Progenitor cell of endocrine pancreas (in vitro differentiated cells): ENCODE results near the gene EXOC6B. TPM values are rescaled to one million over a fixed set of nuclear protein-coding genes. Genes with fewer than 3 reads are reported as not detected.
A peak's percentile ranks its signal among the peaks of the same experiment; 100 is the strongest.

Source experiments
- DNase-seq: peaks from one replicate; pipeline ENCODE4 v3.0.0; 2021; ENCODE audit warnings: low spot score; ENCODE audit not compliant: unreplicated experiment
- H3K27ac Mint-ChIP-seq: 2 replicates; pipeline ENCODE4 v1.8.0; 2021; ENCODE audit warnings: mild to moderate bottlenecking, moderate library complexity, mixed read lengths
- H3K27me3 Mint-ChIP-seq: 2 replicates; pipeline ENCODE4 v1.8.0; 2021; ENCODE audit warnings: mixed read lengths
- H3K36me3 Mint-ChIP-seq: 2 replicates; pipeline ENCODE4 v1.8.0; 2022; ENCODE audit warnings: mixed read lengths; ENCODE audit not compliant: insufficient read depth
- H3K4me1 Mint-ChIP-seq: 2 replicates; pipeline ENCODE4 v1.8.0; 2021; ENCODE audit warnings: low read depth, mixed read lengths
- H3K4me3 Mint-ChIP-seq: 2 replicates; pipeline ENCODE4 v1.8.0; 2021; ENCODE audit warnings: low read depth, mild to moderate bottlenecking, moderate library complexity, mixed read lengths
- H3K9me3 Mint-ChIP-seq: 2 replicates; pipeline ENCODE4 v1.8.0; 2021; ENCODE audit warnings: low read depth, mixed read lengths
- total RNA-seq: library from RNA; stranded (reverse); gene quantifications from 2 replicates; pipeline ENCODE4 v1.2.1, GENCODE V29; 2021
- TF ChIP-seq, protein P1 (sequence below): fragments of 200-600 bp; sonication (generic); IDR thresholded peaks from one replicate; pipeline ENCODE4 v1.5.0; 2021; ENCODE audit warnings: antibody characterized with exemption, mild to moderate bottlenecking; ENCODE audit not compliant: unreplicated experiment

Gene EXOC6B
- total RNA-seq, 1 donor from 2014 or later: 71.9 TPM

DNA sequence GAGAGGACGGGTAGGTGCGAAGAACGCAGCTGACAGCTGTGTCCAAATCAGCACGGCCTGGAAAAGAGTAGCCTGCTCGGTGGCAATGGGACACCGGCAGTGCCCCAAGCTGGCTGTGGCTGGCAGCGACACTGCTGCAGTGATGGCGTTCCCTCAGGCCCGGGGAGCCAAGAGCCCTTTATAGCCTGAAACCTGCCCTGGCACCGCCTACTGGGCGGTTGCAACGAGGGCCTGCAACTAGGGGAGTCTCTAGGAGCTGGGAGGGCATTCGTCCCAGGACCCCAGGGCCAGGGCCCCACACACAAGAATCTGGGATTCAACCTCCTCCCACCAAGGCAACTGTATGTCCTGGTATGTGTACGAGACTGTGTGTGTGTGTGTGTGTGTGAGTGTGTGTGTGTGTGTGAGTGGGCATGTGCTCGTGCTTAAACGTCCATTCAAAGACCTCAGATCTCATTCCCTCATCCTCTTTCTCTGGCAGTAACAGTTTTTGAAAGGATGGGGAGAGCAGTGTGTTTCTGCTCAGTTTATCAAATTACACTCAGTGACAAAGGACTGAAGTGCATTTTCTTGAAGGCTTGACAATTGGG is 671.4 kb downstream of the EXOC6B start:
- peaks cover 22% of the 10 kb centered on the region for H3K27me3 Mint-ChIP-seq
- TF ChIP-seq, protein P1, sequence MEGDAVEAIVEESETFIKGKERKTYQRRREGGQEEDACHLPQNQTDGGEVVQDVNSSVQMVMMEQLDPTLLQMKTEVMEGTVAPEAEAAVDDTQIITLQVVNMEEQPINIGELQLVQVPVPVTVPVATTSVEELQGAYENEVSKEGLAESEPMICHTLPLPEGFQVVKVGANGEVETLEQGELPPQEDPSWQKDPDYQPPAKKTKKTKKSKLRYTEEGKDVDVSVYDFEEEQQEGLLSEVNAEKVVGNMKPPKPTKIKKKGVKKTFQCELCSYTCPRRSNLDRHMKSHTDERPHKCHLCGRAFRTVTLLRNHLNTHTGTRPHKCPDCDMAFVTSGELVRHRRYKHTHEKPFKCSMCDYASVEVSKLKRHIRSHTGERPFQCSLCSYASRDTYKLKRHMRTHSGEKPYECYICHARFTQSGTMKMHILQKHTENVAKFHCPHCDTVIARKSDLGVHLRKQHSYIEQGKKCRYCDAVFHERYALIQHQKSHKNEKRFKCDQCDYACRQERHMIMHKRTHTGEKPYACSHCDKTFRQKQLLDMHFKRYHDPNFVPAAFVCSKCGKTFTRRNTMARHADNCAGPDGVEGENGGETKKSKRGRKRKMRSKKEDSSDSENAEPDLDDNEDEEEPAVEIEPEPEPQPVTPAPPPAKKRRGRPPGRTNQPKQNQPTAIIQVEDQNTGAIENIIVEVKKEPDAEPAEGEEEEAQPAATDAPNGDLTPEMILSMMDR: no peak
- H3K4me1 Mint-ChIP-seq: peaks cover 19% of the 10 kb centered on the region
- no peaks in the 10 kb centered on the region for H3K9me3 Mint-ChIP-seq
- H3K36me3 Mint-ChIP-seq: no peaks in the 10 kb centered on the region
- peak overlapping the region; percentile 60 for H3K27ac Mint-ChIP-seq
- no peak overlapping the region for H3K4me3 Mint-ChIP-seq
- DNase-seq: no peak

GRCh38 chr2:72153924-72154323 is 671.9 kb downstream of the EXOC6B start:
- no peak overlapping the region for H3K4me3 Mint-ChIP-seq
- H3K9me3 Mint-ChIP-seq: no peaks in the 10 kb centered on the region
- DNase-seq: no peak
- no peaks in the 10 kb centered on the region for H3K36me3 Mint-ChIP-seq
- peaks cover 24% of the 10 kb centered on the region for H3K4me1 Mint-ChIP-seq
- no peak overlapping the region for H3K27ac Mint-ChIP-seq
- H3K27me3 Mint-ChIP-seq: peaks cover 27% of the 10 kb centered on the region
- TF ChIP-seq, protein P1: no peak

DNA sequence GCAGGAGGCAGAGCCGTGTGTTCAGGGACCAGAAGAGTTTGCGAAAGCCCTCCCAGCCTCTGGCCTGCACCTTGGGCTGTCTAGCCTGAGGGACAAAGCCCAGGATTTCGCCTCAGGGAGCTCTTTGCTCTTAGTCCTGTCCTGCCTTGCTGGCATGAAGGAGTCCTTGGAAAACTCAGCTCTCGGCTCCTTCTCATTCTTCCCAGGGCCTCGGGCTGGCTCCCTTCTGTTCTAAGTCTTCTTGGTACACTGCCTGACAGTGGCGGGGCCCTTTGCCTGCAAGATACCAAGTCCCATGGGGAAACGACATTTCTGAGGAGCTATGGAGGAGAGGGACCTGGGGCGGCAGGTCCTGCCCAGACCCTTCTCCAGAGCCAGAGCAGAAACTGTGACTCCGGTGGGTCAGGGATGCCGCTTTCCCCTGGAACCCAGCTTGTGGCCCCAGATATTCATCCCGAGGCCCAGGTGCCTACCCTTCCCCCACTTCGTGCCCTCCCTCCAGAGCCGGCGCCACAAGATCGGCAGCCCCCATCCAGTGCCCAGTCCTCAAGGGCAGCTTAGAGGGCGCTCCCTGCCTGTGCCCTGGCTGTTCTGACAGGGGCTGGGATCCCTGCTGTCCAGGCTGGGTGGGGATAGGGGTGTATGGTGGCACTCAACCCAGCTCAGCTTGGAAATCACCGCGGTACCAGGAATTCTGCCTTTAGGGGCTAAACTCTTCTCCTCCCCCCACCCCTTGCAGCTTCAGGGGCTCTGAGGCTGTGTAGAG is 672.6 kb downstream of the EXOC6B start:
- DNase-seq: no peak
- Mint-ChIP-seq H3K27ac (no peak overlapping the region), H3K4me3 (no peak overlapping the region), H3K9me3 (no peaks in the 10 kb centered on the region), H3K36me3 (no peaks in the 10 kb centered on the region), H3K27me3 (peaks cover 30% of the 10 kb centered on the region), H3K4me1 (peaks cover 26% of the 10 kb centered on the region)
- TF ChIP-seq, protein P1: no peak

- TF ChIP-seq, protein P1: no peak
- H3K27me3 Mint-ChIP-seq: peaks cover 38% of the 10 kb centered on the region
- H3K36me3 Mint-ChIP-seq: no peaks in the 10 kb centered on the region
- H3K27ac Mint-ChIP-seq: no peak overlapping the region
- no peak for DNase-seq
- H3K4me3 Mint-ChIP-seq: no peak overlapping the region
- H3K4me1 Mint-ChIP-seq: peaks cover 35% of the 10 kb centered on the region
- no peaks in the 10 kb centered on the region for H3K9me3 Mint-ChIP-seq
Measured at GRCh38 chr2:72150861-72151356, 674.9 kb downstream of the EXOC6B start.

DNA sequence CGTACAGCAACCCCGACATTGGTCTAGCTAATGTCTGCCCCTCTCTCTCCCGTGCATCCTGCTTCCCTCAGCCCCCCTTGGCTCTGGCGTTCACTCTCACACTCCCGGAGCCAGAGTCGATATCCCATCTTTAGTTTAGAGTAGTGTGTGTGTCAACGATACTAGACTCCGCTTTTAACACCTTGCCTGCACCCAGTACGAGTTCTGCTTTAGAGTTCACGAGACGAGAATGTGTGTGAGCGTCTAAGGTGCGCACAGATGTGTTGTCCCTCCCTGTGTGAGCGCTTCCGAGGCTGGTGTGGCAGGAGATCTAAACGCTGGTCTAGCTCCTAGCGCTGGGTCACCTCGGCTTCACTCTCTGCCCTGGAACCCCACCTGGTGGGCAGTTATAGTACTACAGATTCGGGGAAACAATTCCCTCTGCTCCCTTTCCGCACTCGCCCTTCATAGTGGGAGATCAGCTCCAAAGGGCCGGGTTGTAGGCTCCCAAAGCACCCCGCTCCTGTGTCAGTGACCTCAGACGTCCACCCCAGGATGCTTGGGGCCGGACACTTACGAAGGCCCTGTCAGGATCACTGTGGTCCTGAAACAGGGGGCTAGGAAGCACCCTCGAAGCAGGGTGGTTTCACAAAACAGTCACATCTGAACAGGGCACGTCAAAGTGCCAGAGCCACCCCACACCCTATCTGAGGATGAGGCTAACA is 675.5 kb downstream of the EXOC6B start:
- Mint-ChIP-seq H3K27ac (peak overlapping the region; percentile 34), H3K4me1 (peaks cover 34% of the 10 kb centered on the region), H3K36me3 (no peaks in the 10 kb centered on the region), H3K9me3 (no peaks in the 10 kb centered on the region), H3K4me3 (peak overlapping the region; percentile 78), H3K27me3 (peaks cover 43% of the 10 kb centered on the region)
- TF ChIP-seq, protein P1: peak; percentile 77
- peak; percentile 85 for DNase-seq
